Neutrophil (primary cell): Measurements from ENCODE around the gene MAPKAPK3.
A peak's percentile ranks its signal among the peaks of the same experiment; 100 is the strongest.

Experiments
- H3K27ac ChIP-seq: fragments of 200-600 bp; sonication (generic); 2 replicates; pipeline ENCODE4 v1.5.1; 2016; ENCODE audit warnings: mild to moderate bottlenecking, moderate library complexity
- H3K27me3 ChIP-seq: fragments of 200-600 bp; sonication (generic); 2 replicates; pipeline ENCODE4 v1.6.0; 2016; ENCODE audit warnings: mild to moderate bottlenecking
- H3K36me3 ChIP-seq: fragments of 200-600 bp; sonication (generic); 2 replicates; pipeline ENCODE4 v1.5.1; 2017
- H3K4me1 ChIP-seq, 2 experiments: fragments of 200-600 bp in 1 of 2; sonication (generic) in 1 of 2; 1 replicate in 1 of 2; 2 replicates in 1 of 2; pipeline versions ENCODE4 v1.5.1 to v1.6.1; 2013 to 2016; ENCODE audit warnings: low read depth in 1 of 2, low read length in 1 of 2, mild to moderate bottlenecking in 1 of 2, moderate library complexity in 1 of 2; ENCODE audit not compliant: control insufficient read depth in 1 of 2, insufficient read depth in 1 of 2
- H3K4me3 ChIP-seq, 2 experiments: fragments of 200-600 bp in 1 of 2; sonication (generic) in 1 of 2; 1 replicate in 1 of 2; 2 replicates in 1 of 2; pipeline ENCODE4 v1.5.1; 2013 to 2016; ENCODE audit warnings: low read depth in 1 of 2, low read length in 1 of 2, mild to moderate bottlenecking in 1 of 2, moderate library complexity in 1 of 2
- H3K9me3 ChIP-seq: fragments of 200-600 bp; sonication (generic); 2 replicates; pipeline ENCODE4 v1.5.1; 2016
- CTCF ChIP-seq: fragments of 200-600 bp; sonication (generic); IDR thresholded peaks from 2 replicates; pipeline ENCODE4 v1.5.1; 2016; ENCODE audit warnings: antibody characterized with exemption

Gene MAPKAPK3

GRCh38 chr3:50587806-50588758 lies 28.9 kb upstream of the MAPKAPK3 start:
- no peak for TF ChIP-seq CTCF
- Histone ChIP-seq H3K36me3 (no peaks in the 10 kb centered on the region), H3K4me1 (peaks cover 41 to 49% of the 10 kb centered on the region in 2 experiments), H3K4me3 (no peak overlapping the region), H3K27me3 (no peaks in the 10 kb centered on the region), H3K27ac (peak overlapping the region; percentile 98), H3K9me3 (no peaks in the 10 kb centered on the region)

GRCh38 chr3:50588759-50589433 lies 28.1 kb upstream of the MAPKAPK3 start:
- H3K27ac ChIP-seq = peak overlapping the region; percentile 98
- H3K4me1 ChIP-seq = peaks cover 44 to 51% of the 10 kb centered on the region in 2 experiments
- TF ChIP-seq CTCF = no peak
- H3K36me3 ChIP-seq = no peaks in the 10 kb centered on the region
- no peak overlapping the region for H3K4me3 ChIP-seq
- H3K27me3 ChIP-seq = no peaks in the 10 kb centered on the region
- H3K9me3 ChIP-seq = no peaks in the 10 kb centered on the region

GRCh38 chr3:50591196-50591741 lies 25.7 kb upstream of the MAPKAPK3 start:
- Histone ChIP-seq H3K4me3 (peak overlapping the region; percentile 55 to 56), H3K27ac (peak overlapping the region; percentile 98)
- no peak for TF ChIP-seq CTCF

GRCh38 chr3:50592568-50592967 lies 24.4 kb upstream of the MAPKAPK3 start:
- peaks cover 34 to 40% of the 10 kb centered on the region in 2 experiments for H3K4me1 ChIP-seq
- H3K27me3 ChIP-seq = no peaks in the 10 kb centered on the region
- peak overlapping the region; percentile 33 to 56 for H3K4me3 ChIP-seq
- no peaks in the 10 kb centered on the region for H3K9me3 ChIP-seq
- no peaks in the 10 kb centered on the region for H3K36me3 ChIP-seq
- TF ChIP-seq CTCF = no peak
- H3K27ac ChIP-seq = peak overlapping the region; percentile 98

More at GRCh38 chr3:50591196-50591741, 25.7 kb upstream of the MAPKAPK3 start:
- Histone ChIP-seq H3K36me3 (no peaks in the 10 kb centered on the region), H3K9me3 (no peaks in the 10 kb centered on the region), H3K4me1 (peaks cover 34 to 40% of the 10 kb centered on the region in 2 experiments), H3K27me3 (no peaks in the 10 kb centered on the region)

- no peak for TF ChIP-seq CTCF
- no peaks in the 10 kb centered on the region for H3K27me3 ChIP-seq
- no peaks in the 10 kb centered on the region for H3K36me3 ChIP-seq
- no peak overlapping the region for H3K4me3 ChIP-seq
- H3K9me3 ChIP-seq = no peaks in the 10 kb centered on the region
- H3K27ac ChIP-seq = no peak overlapping the region
- H3K4me1 ChIP-seq = peaks cover 34 to 40% of the 10 kb centered on the region in 2 experiments
Measured at GRCh38 chr3:50594253-50594785, 22.6 kb upstream of the MAPKAPK3 start.
